GM10847 (cell line): Measurements from ENCODE around the gene ZNF18.

Source experiments
- POLR2A ChIP-seq: IDR thresholded peaks from 2 replicates; pipeline ENCODE4 v1.6.1; 2011; ENCODE audit not compliant: insufficient read length; ENCODE audit errors: extremely low read depth

The ZNF18 gene

GRCh38 chr17:11999696-12000095, 2.4 kb upstream of the ZNF18 start:
- no peak for TF ChIP-seq POLR2A

GRCh38 chr17:11997972-11998233, 628 bp upstream of the ZNF18 start:
- TF ChIP-seq POLR2A = no peak

GRCh38 chr17:11996722-11997146, 541 bp downstream of the ZNF18 start:
- no peak for TF ChIP-seq POLR2A

GRCh38 chr17:11991461-11991860, 5.8 kb downstream of the ZNF18 start:
- TF ChIP-seq POLR2A = no peak

- no peak for TF ChIP-seq POLR2A
Measured at GRCh38 chr17:11990363-11990983, 6.8 kb downstream of the ZNF18 start.

- no peak for TF ChIP-seq POLR2A
Measured at GRCh38 chr17:11986942-11987329, 10.3 kb downstream of the ZNF18 start.

GRCh38 chr17:11986179-11986941, 10.9 kb downstream of the ZNF18 start:
- no peak for TF ChIP-seq POLR2A

- TF ChIP-seq POLR2A = no peak
Measured at GRCh38 chr17:11981862-11982261, 15.4 kb downstream of the ZNF18 start.

GRCh38 chr17:11980813-11981212, 16.5 kb downstream of the ZNF18 start:
- TF ChIP-seq POLR2A = no peak

GRCh38 chr17:11979795-11980194, 17.5 kb downstream of the ZNF18 start:
- TF ChIP-seq POLR2A = no peak

- TF ChIP-seq POLR2A = no peak
Measured at GRCh38 chr17:11969565-11969964, 27.7 kb downstream of the ZNF18 start.

GRCh38 chr17:11954936-11955335, 42.3 kb downstream of the ZNF18 start:
- no peak for TF ChIP-seq POLR2A

- no peak for TF ChIP-seq POLR2A
Measured at GRCh38 chr17:11953924-11954323, 43.4 kb downstream of the ZNF18 start.

- TF ChIP-seq POLR2A = no peak
Measured at GRCh38 chr17:11952610-11953009, 44.7 kb downstream of the ZNF18 start.

GRCh38 chr17:11950771-11951519, 46.3 kb downstream of the ZNF18 start:
- TF ChIP-seq POLR2A = no peak

GRCh38 chr17:11948789-11949188, 48.5 kb downstream of the ZNF18 start:
- no peak for TF ChIP-seq POLR2A

- TF ChIP-seq POLR2A = no peak
Measured at GRCh38 chr17:11944587-11944986, 52.7 kb downstream of the ZNF18 start.

- TF ChIP-seq POLR2A = no peak
Measured at GRCh38 chr17:11943759-11944347, 53.4 kb downstream of the ZNF18 start.
